Liver (tissue), 9 donors: ENCODE data around the gene DAGLB. TPM values are rescaled to one million over a fixed set of nuclear protein-coding genes. Genes with fewer than 3 reads are reported as not detected.

Source experiments
- DNase-seq: peaks from one replicate; pipeline ENCODE4 v3.0.0-alpha.2; 2017; ENCODE audit warnings: low spot score
- H3K27ac ChIP-seq, 2 donors: one replicate each; pipeline ENCODE4 v1.7.0; 2013; ENCODE audit warnings: inconsistent platforms in 2 of 2, low read length in 2 of 2, control low read depth in 1 of 2, low read depth in 1 of 2, mild to moderate bottlenecking in 1 of 2
- H3K27me3 ChIP-seq, 4 donors: one replicate each; pipeline versions ENCODE4 v1.6.1 to v1.7.0; 2013; ENCODE audit warnings: low read length in 3 of 4, inconsistent platforms in 1 of 4, mild to moderate bottlenecking in 1 of 4, moderate library complexity in 1 of 4; ENCODE audit not compliant: control insufficient read depth in 4 of 4, insufficient read depth in 4 of 4
- H3K36me3 ChIP-seq, 4 donors: one replicate each; pipeline versions ENCODE4 v1.6.1 to v1.7.0; 2013; ENCODE audit warnings: low read length in 3 of 4, mild to moderate bottlenecking in 3 of 4, low read depth in 1 of 4, moderate library complexity in 1 of 4; ENCODE audit not compliant: control insufficient read depth in 4 of 4, insufficient read depth in 3 of 4
- H3K4me1 ChIP-seq, 4 donors: one replicate each; pipeline versions ENCODE4 v1.6.1 to v1.7.0; 2013; ENCODE audit warnings: low read length in 3 of 4, mild to moderate bottlenecking in 3 of 4, moderate library complexity in 1 of 4; ENCODE audit not compliant: control insufficient read depth in 4 of 4, insufficient read depth in 4 of 4
- H3K4me3 ChIP-seq, 3 donors: one replicate each; pipeline versions ENCODE4 v1.6.1 to v1.7.0; 2013; ENCODE audit warnings: low read length in 3 of 3, control low read depth in 1 of 3, low read depth in 1 of 3, mild to moderate bottlenecking in 1 of 3
- H3K9ac ChIP-seq, 2 donors: one replicate each; pipeline ENCODE4 v1.7.0; 2013; ENCODE audit warnings: low read length in 2 of 2, mild to moderate bottlenecking in 2 of 2, moderate library complexity in 2 of 2, control low read depth in 1 of 2, low read depth in 1 of 2
- H3K9me3 ChIP-seq, 4 donors: one replicate each; pipeline versions ENCODE4 v1.6.1 to v1.7.0; 2013; ENCODE audit warnings: low read length in 3 of 4; ENCODE audit not compliant: control insufficient read depth in 4 of 4
- ATF3 ChIP-seq: IDR thresholded peaks from 2 replicates; pipeline ENCODE4 v1.6.1; 2016; ENCODE audit warnings: antibody characterized with exemption
- CTCF ChIP-seq: fragments of 150-350 bp; IDR thresholded peaks from 2 replicates; pipeline ENCODE4 v1.5.1; 2017; ENCODE audit warnings: improper control_type of control experiment, low read depth, low read length; ENCODE audit not compliant: missing input control
- EGR1 ChIP-seq, 2 donors: IDR thresholded peaks; 2 replicates each; pipeline ENCODE4 v1.6.1; 2016 to 2018; ENCODE audit warnings: antibody characterized with exemption in 2 of 2, low read depth in 2 of 2
- FOXA1 ChIP-seq: IDR thresholded peaks from 2 replicates; pipeline ENCODE4 v1.6.1; 2016; ENCODE audit warnings: antibody characterized with exemption
- FOXA2 ChIP-seq: IDR thresholded peaks from 2 replicates; pipeline ENCODE4 v1.6.1; 2016; ENCODE audit warnings: antibody characterized with exemption
- GABPA ChIP-seq, 2 donors: IDR thresholded peaks in 1 of 2; conservative IDR thresholded peaks in 1 of 2; 2 replicates each; pipeline ENCODE4 v1.6.1; 2016; ENCODE audit warnings: antibody characterized with exemption in 2 of 2, mild to moderate bottlenecking in 1 of 2, moderate library complexity in 1 of 2
- HNF4A ChIP-seq, 2 donors: conservative IDR thresholded peaks; 2 replicates each; pipeline ENCODE4 v1.6.1; 2016; ENCODE audit warnings: antibody characterized with exemption in 2 of 2, mild to moderate bottlenecking in 2 of 2
- HNF4G ChIP-seq: IDR thresholded peaks from 2 replicates; pipeline ENCODE4 v1.6.1; 2016; ENCODE audit warnings: antibody characterized with exemption
- JUND ChIP-seq, 2 donors: IDR thresholded peaks; 2 replicates each; pipeline ENCODE4 v1.6.1; 2016; ENCODE audit warnings: antibody characterized with exemption in 2 of 2
- MAX ChIP-seq: IDR thresholded peaks from 2 replicates; pipeline ENCODE4 v1.6.1; 2016; ENCODE audit warnings: antibody characterized with exemption
- NR2F2 ChIP-seq: IDR thresholded peaks from 2 replicates; pipeline ENCODE4 v1.6.1; 2016; ENCODE audit warnings: antibody characterized with exemption
- RAD21 ChIP-seq, 2 donors: IDR thresholded peaks; 2 replicates each; pipeline ENCODE4 v1.6.1; 2016; ENCODE audit warnings: antibody characterized with exemption in 2 of 2, mild to moderate bottlenecking in 2 of 2
- REST ChIP-seq: IDR thresholded peaks from 2 replicates; pipeline ENCODE4 v1.6.1; 2016; ENCODE audit warnings: antibody characterized with exemption, mild to moderate bottlenecking
- RXRA ChIP-seq, 2 donors: IDR thresholded peaks; 2 replicates each; pipeline ENCODE4 v1.6.1; 2017 to 2018; ENCODE audit warnings: antibody characterized with exemption in 2 of 2, mild to moderate bottlenecking in 1 of 2
- SP1 ChIP-seq: IDR thresholded peaks from 2 replicates; pipeline ENCODE4 v1.6.1; 2018; ENCODE audit warnings: antibody characterized with exemption, mild to moderate bottlenecking
- TAF1 ChIP-seq: conservative IDR thresholded peaks from 2 replicates; pipeline ENCODE4 v1.6.1; 2016; ENCODE audit warnings: antibody characterized with exemption, mild to moderate bottlenecking
- YY1 ChIP-seq: IDR thresholded peaks from 2 replicates; pipeline ENCODE4 v1.6.1; 2016; ENCODE audit warnings: antibody characterized with exemption, mild to moderate bottlenecking
- ZBTB33 ChIP-seq: IDR thresholded peaks from 2 replicates; pipeline ENCODE4 v1.6.1; 2016; ENCODE audit warnings: antibody characterized with exemption
- WGBS: extraction: QIAGEN DNeasy Blood & Tissue Kit; methylation state at CpG from one replicate; pipeline ENCODE4 v1.1.7; 2013; 5-methylcytosine and 5-hydroxymethylcytosine counted together
- polyA plus RNA-seq, 2 donors: library from polyadenylated mRNA; stranded (reverse) in 1 of 2; unstranded in 1 of 2; fragments of 200-250 nt in 1 of 2; fragments of >200 nt in 1 of 2; fragmentation: Nextera tagmentation in 1 of 2; extraction: Ambion mirVana in 1 of 2; gene quantifications; one replicate each; pipeline versions ENCODE4 v1.2.1 to v1.2.3, GENCODE V29; 2013 to 2015
- total RNA-seq, 2 donors: library from RNA; depleted of rRNA; stranded (reverse); fragments of >200 nt; gene quantifications; one replicate each; pipeline ENCODE4 v1.2.3, GENCODE V29; 2014
- donor health status: healthy.
- donor health status: healthy.
- donor health status: healthy.
- donor health status: healthy.
- donor health status: healthy.

DAGLB gene
- total and polyA plus RNA-seq, 4 donors, result 4.9 to 10.7 (median 8.4) TPM

- TF ChIP-seq TAF1, result no peak
- TF ChIP-seq ATF3, result no peak
- no peak for TF ChIP-seq REST
- TF ChIP-seq FOXA2, result no peak
- TF ChIP-seq JUND (IDR thresholded peaks at IDR 0.05), result no peak
- TF ChIP-seq HNF4A (conservative IDR thresholded peaks at IDR 0.05), result no peak
- no peak for TF ChIP-seq FOXA1
- TF ChIP-seq YY1, result no peak
- no peak for TF ChIP-seq CTCF
- no peak for TF ChIP-seq ZBTB33
- no peak for TF ChIP-seq RXRA (IDR thresholded peaks at IDR 0.05)
- TF ChIP-seq MAX, result no peak
- no peak for TF ChIP-seq HNF4G
- TF ChIP-seq RAD21 (IDR thresholded peaks at IDR 0.05), result no peak
- no peak for TF ChIP-seq NR2F2
- TF ChIP-seq EGR1 (IDR thresholded peaks at IDR 0.05; ENCODE audit: low read depth in 2 of 2), result no peak
- no peak for TF ChIP-seq SP1
- no peak for TF ChIP-seq GABPA (IDR thresholded peaks at IDR 0.05 in 1 of 2, conservative IDR thresholded peaks at IDR 0.05 in 1 of 2)
- peaks cover 0 to 9% (median 0%) of the 10 kb centered on the region in 4 donors for H3K4me1 ChIP-seq
- no peak for DNase-seq
- no peaks in the 10 kb centered on the region for H3K9me3 ChIP-seq
- 93% methylated on average over 6 of the region's 6 CpGs for WGBS
- no peak overlapping the region for H3K4me3 ChIP-seq
- H3K27me3 ChIP-seq, result no peaks in the 10 kb centered on the region
- peaks cover 0 to 9% (median 0%) of the 10 kb centered on the region in 4 donors for H3K36me3 ChIP-seq
- H3K27ac ChIP-seq, result no peak overlapping the region
- no peak overlapping the region for H3K9ac ChIP-seq
Observed at GRCh38 chr7:6437251-6437650, 10.5 kb downstream of the DAGLB start.

- no peak for TF ChIP-seq RXRA (IDR thresholded peaks at IDR 0.05)
- no peak for TF ChIP-seq HNF4G
- TF ChIP-seq EGR1 (IDR thresholded peaks at IDR 0.05; ENCODE audit: low read depth in 2 of 2), result no peak
- no peak for TF ChIP-seq JUND (IDR thresholded peaks at IDR 0.05)
- TF ChIP-seq CTCF, result no peak
- no peak for TF ChIP-seq NR2F2
- TF ChIP-seq REST, result no peak
- TF ChIP-seq FOXA2, result no peak
- no peak for TF ChIP-seq YY1
- Histone ChIP-seq H3K9ac (no peak overlapping the region), H3K4me3 (no peak overlapping the region), H3K27ac (no peak overlapping the region), H3K9me3 (no peaks in the 10 kb centered on the region), H3K27me3 (no peaks in the 10 kb centered on the region), H3K36me3 (peaks cover 0 to 7% (median under 1%) of the 10 kb centered on the region in 4 donors), H3K4me1 (peaks cover 0 to 9% (median 0%) of the 10 kb centered on the region in 4 donors)
- DNase-seq, result no peak
- 78% methylated on average over 10 of the region's 10 CpGs for WGBS
Observed at GRCh38 chr7:6436385-6436685, 11.4 kb downstream of the DAGLB start.
